GM19455 (cell line): Measurements from ENCODE around the gene DYRK1A.
"Not testable (repeated sequence)": the region's sequence is repeated elsewhere in the genome, so short reads cannot be mapped to it uniquely, and the experiment has no call there.

Experiments used
- ATAC-seq: cut with Tn5 transposase; IDR thresholded peaks from one replicate; pipeline ENCODE4 v1.9.1; 2021; ENCODE audit not compliant: unreplicated experiment

The DYRK1A gene

GRCh38 chr21:37546949-37547614 lies 180.5 kb downstream of the DYRK1A start:
- no peak for ATAC-seq

- no peak for ATAC-seq
These were observed 181.1 kb downstream of the DYRK1A start for GRCh38 chr21:37547615-37548200.

GRCh38 chr21:37548521-37548981 lies 182.0 kb downstream of the DYRK1A start:
- no peak for ATAC-seq

- ATAC-seq: not testable (repeated sequence)
These were observed 183.2 kb downstream of the DYRK1A start for GRCh38 chr21:37549730-37550129.

GRCh38 chr21:37550157-37550556 lies 183.6 kb downstream of the DYRK1A start:
- ATAC-seq: no peak

GRCh38 chr21:37550618-37551330 lies 184.2 kb downstream of the DYRK1A start:
- no peak for ATAC-seq

GRCh38 chr21:37551331-37551992 lies 184.9 kb downstream of the DYRK1A start:
- ATAC-seq: no peak

GRCh38 chr21:37551993-37552355 lies 185.4 kb downstream of the DYRK1A start:
- ATAC-seq: no peak

- ATAC-seq: no peak
These were observed 186.0 kb downstream of the DYRK1A start for GRCh38 chr21:37552496-37553029.

- no peak for ATAC-seq
These were observed 186.5 kb downstream of the DYRK1A start for GRCh38 chr21:37553078-37553481.

GRCh38 chr21:37554661-37555379 lies 188.2 kb downstream of the DYRK1A start:
- ATAC-seq: no peak

- no peak for ATAC-seq
These were observed 189.2 kb downstream of the DYRK1A start for GRCh38 chr21:37555672-37556261.

GRCh38 chr21:37557261-37557950 lies 190.8 kb downstream of the DYRK1A start:
- peak; percentile 89 for ATAC-seq

GRCh38 chr21:37558676-37559211 lies 192.2 kb downstream of the DYRK1A start:
- ATAC-seq: no peak

- ATAC-seq: no peak
These were observed 193.8 kb downstream of the DYRK1A start for GRCh38 chr21:37560385-37560784.

- ATAC-seq: no peak
These were observed 194.9 kb downstream of the DYRK1A start for GRCh38 chr21:37561506-37561905.

GRCh38 chr21:37561941-37562919 lies 195.7 kb downstream of the DYRK1A start:
- ATAC-seq: no peak

- ATAC-seq: peak; percentile 15
These were observed 196.5 kb downstream of the DYRK1A start for GRCh38 chr21:37562920-37563640.
